HG02885 (cell line): ENCODE data around the gene KCNH3.

Experiments
- ATAC-seq: cut with Tn5 transposase; IDR thresholded peaks from one replicate; pipeline ENCODE4 v1.9.1; 2021; ENCODE audit warnings: mild to moderate bottlenecking; ENCODE audit not compliant: unreplicated experiment, poor library complexity

Gene KCNH3

GRCh38 chr12:49543221-49543913, 4.5 kb downstream of the KCNH3 start:
- no peak for ATAC-seq

GRCh38 chr12:49543914-49544815, 5.3 kb downstream of the KCNH3 start:
- ATAC-seq = no peak

- no peak for ATAC-seq
Observed at GRCh38 chr12:49545815-49546214, 7.0 kb downstream of the KCNH3 start.

GRCh38 chr12:49546481-49546880, 7.7 kb downstream of the KCNH3 start:
- ATAC-seq = no peak

GRCh38 chr12:49547090-49547690, 8.4 kb downstream of the KCNH3 start:
- ATAC-seq = no peak

GRCh38 chr12:49548481-49548821, 9.6 kb downstream of the KCNH3 start:
- ATAC-seq = no peak

GRCh38 chr12:49548822-49549648, 10.2 kb downstream of the KCNH3 start:
- no peak for ATAC-seq

GRCh38 chr12:49549735-49550692, 11.2 kb downstream of the KCNH3 start:
- ATAC-seq = no peak

- no peak for ATAC-seq
Observed at GRCh38 chr12:49550693-49551252, 11.9 kb downstream of the KCNH3 start.

GRCh38 chr12:49552014-49552413, 13.2 kb downstream of the KCNH3 start:
- no peak for ATAC-seq

- no peak for ATAC-seq
Observed at GRCh38 chr12:49552425-49552824, 13.6 kb downstream of the KCNH3 start.

GRCh38 chr12:49552899-49553298, 14.1 kb downstream of the KCNH3 start:
- ATAC-seq = no peak

GRCh38 chr12:49553512-49554088, 14.8 kb downstream of the KCNH3 start:
- ATAC-seq = no peak

- no peak for ATAC-seq
Observed at GRCh38 chr12:49554266-49554665, 15.4 kb downstream of the KCNH3 start.

GRCh38 chr12:49555631-49556390, 17.0 kb downstream of the KCNH3 start:
- ATAC-seq = no peak

GRCh38 chr12:49556391-49557186, 17.8 kb downstream of the KCNH3 start:
- ATAC-seq = no peak
